Measurements from ENCODE around the gene C4orf54. TPM values are rescaled to one million over a fixed set of nuclear protein-coding genes. Genes with fewer than 3 reads are reported as not detected.

Gene C4orf54
- polyA plus RNA-seq, 1 donor from 2014 or later: not detected

DNA sequence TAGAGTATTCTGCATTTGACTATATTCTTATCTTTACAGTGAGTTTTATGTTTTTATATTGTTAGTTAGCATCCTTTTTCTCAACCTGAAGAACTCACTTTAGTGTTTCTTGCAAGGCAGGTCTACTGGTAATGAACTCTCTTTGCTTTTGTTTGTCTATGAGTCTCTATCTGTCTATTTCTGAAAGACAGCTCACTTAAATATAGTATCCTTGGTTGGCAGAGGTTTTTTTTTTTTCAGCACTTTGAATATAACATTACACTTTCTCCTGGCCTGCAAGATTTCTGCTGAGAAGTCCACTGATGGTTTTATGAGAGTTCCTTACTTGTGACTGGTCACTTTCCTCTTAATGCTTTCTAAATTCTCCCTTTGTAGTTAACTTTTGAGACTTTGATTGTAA is 32.8 kb upstream of the C4orf54 start:
- no peaks in the 10 kb centered on the region for H3K9me2 ChIP-seq (ENCODE audit: insufficient read depth, low read length)
- no peak for TF ChIP-seq POLR2AphosphoS5 (IDR thresholded peaks at IDR 0.05)
- TF ChIP-seq TAF1 (IDR thresholded peaks at IDR 0.05; ENCODE audit: low read depth): no peak
- TF ChIP-seq RAD21 (conservative IDR thresholded peaks at IDR 0.05): no peak
- TF ChIP-seq, protein P1, sequence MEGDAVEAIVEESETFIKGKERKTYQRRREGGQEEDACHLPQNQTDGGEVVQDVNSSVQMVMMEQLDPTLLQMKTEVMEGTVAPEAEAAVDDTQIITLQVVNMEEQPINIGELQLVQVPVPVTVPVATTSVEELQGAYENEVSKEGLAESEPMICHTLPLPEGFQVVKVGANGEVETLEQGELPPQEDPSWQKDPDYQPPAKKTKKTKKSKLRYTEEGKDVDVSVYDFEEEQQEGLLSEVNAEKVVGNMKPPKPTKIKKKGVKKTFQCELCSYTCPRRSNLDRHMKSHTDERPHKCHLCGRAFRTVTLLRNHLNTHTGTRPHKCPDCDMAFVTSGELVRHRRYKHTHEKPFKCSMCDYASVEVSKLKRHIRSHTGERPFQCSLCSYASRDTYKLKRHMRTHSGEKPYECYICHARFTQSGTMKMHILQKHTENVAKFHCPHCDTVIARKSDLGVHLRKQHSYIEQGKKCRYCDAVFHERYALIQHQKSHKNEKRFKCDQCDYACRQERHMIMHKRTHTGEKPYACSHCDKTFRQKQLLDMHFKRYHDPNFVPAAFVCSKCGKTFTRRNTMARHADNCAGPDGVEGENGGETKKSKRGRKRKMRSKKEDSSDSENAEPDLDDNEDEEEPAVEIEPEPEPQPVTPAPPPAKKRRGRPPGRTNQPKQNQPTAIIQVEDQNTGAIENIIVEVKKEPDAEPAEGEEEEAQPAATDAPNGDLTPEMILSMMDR (IDR thresholded peaks at IDR 0.05; ENCODE audit: poor library complexity, severe bottlenecking): no peak
- TF ChIP-seq EZH2 (IDR thresholded peaks at IDR 0.05; ENCODE audit: borderline replicate concordance, insufficient read depth, low read length, poor library complexity, severe bottlenecking): no peak
- TF ChIP-seq SMC3 (conservative IDR thresholded peaks at IDR 0.05; ENCODE audit: poor library complexity): no peak
- TF ChIP-seq EP300 (conservative IDR thresholded peaks at IDR 0.05; ENCODE audit: poor library complexity, severe bottlenecking): no peak
- TF ChIP-seq MXI1 (conservative IDR thresholded peaks at IDR 0.05; ENCODE audit: poor library complexity, severe bottlenecking): no peak
- TF ChIP-seq, protein P2, sequence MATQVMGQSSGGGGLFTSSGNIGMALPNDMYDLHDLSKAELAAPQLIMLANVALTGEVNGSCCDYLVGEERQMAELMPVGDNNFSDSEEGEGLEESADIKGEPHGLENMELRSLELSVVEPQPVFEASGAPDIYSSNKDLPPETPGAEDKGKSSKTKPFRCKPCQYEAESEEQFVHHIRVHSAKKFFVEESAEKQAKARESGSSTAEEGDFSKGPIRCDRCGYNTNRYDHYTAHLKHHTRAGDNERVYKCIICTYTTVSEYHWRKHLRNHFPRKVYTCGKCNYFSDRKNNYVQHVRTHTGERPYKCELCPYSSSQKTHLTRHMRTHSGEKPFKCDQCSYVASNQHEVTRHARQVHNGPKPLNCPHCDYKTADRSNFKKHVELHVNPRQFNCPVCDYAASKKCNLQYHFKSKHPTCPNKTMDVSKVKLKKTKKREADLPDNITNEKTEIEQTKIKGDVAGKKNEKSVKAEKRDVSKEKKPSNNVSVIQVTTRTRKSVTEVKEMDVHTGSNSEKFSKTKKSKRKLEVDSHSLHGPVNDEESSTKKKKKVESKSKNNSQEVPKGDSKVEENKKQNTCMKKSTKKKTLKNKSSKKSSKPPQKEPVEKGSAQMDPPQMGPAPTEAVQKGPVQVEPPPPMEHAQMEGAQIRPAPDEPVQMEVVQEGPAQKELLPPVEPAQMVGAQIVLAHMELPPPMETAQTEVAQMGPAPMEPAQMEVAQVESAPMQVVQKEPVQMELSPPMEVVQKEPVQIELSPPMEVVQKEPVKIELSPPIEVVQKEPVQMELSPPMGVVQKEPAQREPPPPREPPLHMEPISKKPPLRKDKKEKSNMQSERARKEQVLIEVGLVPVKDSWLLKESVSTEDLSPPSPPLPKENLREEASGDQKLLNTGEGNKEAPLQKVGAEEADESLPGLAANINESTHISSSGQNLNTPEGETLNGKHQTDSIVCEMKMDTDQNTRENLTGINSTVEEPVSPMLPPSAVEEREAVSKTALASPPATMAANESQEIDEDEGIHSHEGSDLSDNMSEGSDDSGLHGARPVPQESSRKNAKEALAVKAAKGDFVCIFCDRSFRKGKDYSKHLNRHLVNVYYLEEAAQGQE (IDR thresholded peaks at IDR 0.05; ENCODE audit: borderline replicate concordance): no peak
- H3K9me3 ChIP-seq (ENCODE audit: low read length): no peaks in the 10 kb centered on the region

DNA sequence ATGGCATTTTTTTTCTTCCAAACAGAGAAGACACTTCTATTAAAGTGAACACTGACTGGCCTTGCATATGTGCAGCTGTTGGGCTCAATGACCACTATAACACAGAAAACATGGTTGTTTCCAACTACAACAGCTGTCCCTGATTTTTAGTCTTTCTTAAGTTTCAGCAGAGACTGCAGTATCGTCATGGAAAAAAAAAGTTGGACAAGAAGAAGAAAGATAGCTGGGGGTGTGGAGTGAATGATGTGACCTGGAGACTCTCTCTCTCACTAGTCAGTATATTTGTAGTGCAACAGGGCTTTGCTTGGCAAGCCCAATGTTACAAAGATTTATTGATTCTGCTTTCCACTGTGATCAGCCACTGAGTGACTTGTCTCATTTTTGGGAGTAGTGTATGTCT is 29.5 kb upstream of the C4orf54 start:
- H3K79me2 ChIP-seq (replicated peaks; ENCODE audit: insufficient read depth, low read length): no peaks in the 10 kb centered on the region
- H3K9me3 ChIP-seq (ENCODE audit: low read length): no peaks in the 10 kb centered on the region
- H3K27ac ChIP-seq (ENCODE audit: low read length): no peak overlapping the region
- no peak overlapping the region for H3K4me3 ChIP-seq (ENCODE audit: low read length)
- H3K27me3 ChIP-seq (ENCODE audit: insufficient read depth, low read depth, low read length): no peaks in the 10 kb centered on the region
- TF ChIP-seq EZH2 (IDR thresholded peaks at IDR 0.05; ENCODE audit: borderline replicate concordance, insufficient read depth, low read length, poor library complexity, severe bottlenecking) (no peak), EP300 (conservative IDR thresholded peaks at IDR 0.05; ENCODE audit: poor library complexity, severe bottlenecking) (no peak), MXI1 (conservative IDR thresholded peaks at IDR 0.05; ENCODE audit: poor library complexity, severe bottlenecking) (no peak), POLR2AphosphoS5 (IDR thresholded peaks at IDR 0.05) (no peak), TAF1 (IDR thresholded peaks at IDR 0.05; ENCODE audit: low read depth) (no peak), SMC3 (conservative IDR thresholded peaks at IDR 0.05; ENCODE audit: poor library complexity) (no peak), RAD21 (conservative IDR thresholded peaks at IDR 0.05) (no peak)
- TF ChIP-seq, protein P2 (IDR thresholded peaks at IDR 0.05; ENCODE audit: borderline replicate concordance): no peak
- TF ChIP-seq, protein P1 (IDR thresholded peaks at IDR 0.05; ENCODE audit: poor library complexity, severe bottlenecking): no peak
- no peaks in the 10 kb centered on the region for H3K36me3 ChIP-seq (ENCODE audit: insufficient read depth, low read length)
- no peak overlapping the region for H2AFZ ChIP-seq (ENCODE audit: low read depth, low read length)
- no peaks in the 10 kb centered on the region for H4K20me1 ChIP-seq (ENCODE audit: insufficient read depth)
- no peak overlapping the region for H3K9ac ChIP-seq (ENCODE audit: low read length)
- H3F3A ChIP-seq (ENCODE audit: insufficient read depth, low read length, poor library complexity, severe bottlenecking): no peaks in the 10 kb centered on the region
- H3K4me2 ChIP-seq (ENCODE audit: low read length): no peak overlapping the region
- H3K9me2 ChIP-seq (ENCODE audit: insufficient read depth, low read length): no peaks in the 10 kb centered on the region

More for the DNA sequence above, 32.8 kb upstream of the C4orf54 start:
- H3K36me3 ChIP-seq (ENCODE audit: insufficient read depth, low read length): no peaks in the 10 kb centered on the region
- H3F3A ChIP-seq (ENCODE audit: insufficient read depth, low read length, poor library complexity, severe bottlenecking): no peaks in the 10 kb centered on the region
- H3K27ac ChIP-seq (ENCODE audit: low read length): no peak overlapping the region
- H3K4me2 ChIP-seq (ENCODE audit: low read length): no peak overlapping the region
- no peaks in the 10 kb centered on the region for H4K20me1 ChIP-seq (ENCODE audit: insufficient read depth)
- H3K79me2 ChIP-seq (replicated peaks; ENCODE audit: insufficient read depth, low read length): no peaks in the 10 kb centered on the region
- no peak overlapping the region for H2AFZ ChIP-seq (ENCODE audit: low read depth, low read length)
- H3K4me3 ChIP-seq (ENCODE audit: low read length): no peak overlapping the region
- no peaks in the 10 kb centered on the region for H3K27me3 ChIP-seq (ENCODE audit: insufficient read depth, low read depth, low read length)
- H3K9ac ChIP-seq (ENCODE audit: low read length): no peak overlapping the region
